ENCODE data around the gene TERT.
"Not testable (repeated sequence)": the region's sequence is repeated elsewhere in the genome, so short reads cannot be mapped to it uniquely, and the experiment has no call there.

TERT gene

GRCh38 chr5:1235838-1236237, 59.0 kb downstream of the TERT start:
- DNase-seq: no peak

GRCh38 chr5:1235379-1235778, 59.5 kb downstream of the TERT start:
- DNase-seq: no peak

- DNase-seq: no peak
Measured at GRCh38 chr5:1232780-1233179, 62.1 kb downstream of the TERT start.

- no peak for DNase-seq
Measured at GRCh38 chr5:1231354-1231905, 63.4 kb downstream of the TERT start.

GRCh38 chr5:1230551-1230950, 64.3 kb downstream of the TERT start:
- DNase-seq: no peak

GRCh38 chr5:1229822-1230221, 65.0 kb downstream of the TERT start:
- DNase-seq: no peak

GRCh38 chr5:1229023-1229422, 65.8 kb downstream of the TERT start:
- DNase-seq: not testable (repeated sequence)

GRCh38 chr5:1228120-1228519, 66.7 kb downstream of the TERT start:
- no peak for DNase-seq

- no peak for DNase-seq
Measured at GRCh38 chr5:1227667-1228066, 67.2 kb downstream of the TERT start.

GRCh38 chr5:1226839-1227581, 67.9 kb downstream of the TERT start:
- DNase-seq: no peak

- DNase-seq: no peak
Measured at GRCh38 chr5:1226231-1226630, 68.6 kb downstream of the TERT start.

GRCh38 chr5:1225081-1225480, 69.8 kb downstream of the TERT start, which contains the start of gene SLC6A18:
SLC6A18 (plus strand) TSS chr5:1225381; CDS start chr5:1225478, 97 bp downstream.
- no peak for DNase-seq

GRCh38 chr5:1224631-1225030, 70.2 kb downstream of the TERT start:
- DNase-seq: no peak

GRCh38 chr5:1223278-1223670, 71.6 kb downstream of the TERT start:
- DNase-seq: no peak

- DNase-seq: no peak
Measured at GRCh38 chr5:1222621-1223277, 72.1 kb downstream of the TERT start.

- no peak for DNase-seq
Measured at GRCh38 chr5:1222147-1222546, 72.7 kb downstream of the TERT start.

- DNase-seq: no peak
Measured at GRCh38 chr5:1221721-1222120, 73.1 kb downstream of the TERT start.

- no peak for DNase-seq
Measured at GRCh38 chr5:1220831-1221230, 74.0 kb downstream of the TERT start.

GRCh38 chr5:1220351-1220750, 74.5 kb downstream of the TERT start:
- no peak for DNase-seq

- no peak for DNase-seq
Measured at GRCh38 chr5:1219768-1220100, 75.1 kb downstream of the TERT start.

- DNase-seq: no peak
Measured at GRCh38 chr5:1219098-1219767, 75.6 kb downstream of the TERT start.

- DNase-seq: no peak
Measured at GRCh38 chr5:1218351-1219080, 76.4 kb downstream of the TERT start.

- DNase-seq: no peak
Measured at GRCh38 chr5:1217596-1218206, 77.2 kb downstream of the TERT start.
